ENCODE data around the gene CNIH1.

The CNIH1 gene

DNA sequence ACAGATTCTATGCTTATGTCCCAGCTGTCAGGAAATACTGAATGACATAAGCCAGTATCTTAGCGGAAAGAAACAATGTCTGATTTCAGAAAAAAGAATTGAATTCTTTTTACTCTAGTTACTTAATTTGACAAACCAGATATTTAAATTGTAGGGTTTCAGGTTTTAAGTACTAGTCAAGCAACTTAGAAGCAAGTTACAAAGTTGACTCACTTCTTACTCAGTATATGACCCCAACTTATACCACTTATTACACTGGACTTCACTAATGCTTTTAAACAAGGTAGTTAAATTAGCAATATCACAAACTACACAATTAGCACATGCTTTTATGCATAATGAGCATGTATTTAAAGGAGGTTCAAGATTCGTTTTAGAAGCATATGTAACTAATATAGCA lies 40.5 kb upstream of the CNIH1 start:
- Histone ChIP-seq H3K27ac (ENCODE audit: low read depth, low read length) (no peak overlapping the region), H3K36me3 (ENCODE audit: insufficient read depth, low read length) (peaks cover 69% of the 10 kb centered on the region), H3K27me3 (ENCODE audit: insufficient read depth, low read length) (no peaks in the 10 kb centered on the region), H3K4me1 (ENCODE audit: insufficient read depth, low read length) (peaks cover 5% of the 10 kb centered on the region), H3K9me3 (ENCODE audit: insufficient read depth, low read depth, low read length) (no peaks in the 10 kb centered on the region), H3K9ac (ENCODE audit: low read depth, low read length) (no peak overlapping the region), H3K4me3 (ENCODE audit: low read length) (no peak overlapping the region)
- 100% methylated on average over 1 of the region's 2 CpGs for WGBS

- H3K9ac ChIP-seq (ENCODE audit: low read depth, low read length), result no peak overlapping the region
- 93% methylated on average over 2 of the region's 4 CpGs for WGBS
- no peaks in the 10 kb centered on the region; the same call in 1 of the 2 replicates for H3K4me1 ChIP-seq (ENCODE audit: insufficient read depth, low read length)
- H3K36me3 ChIP-seq (ENCODE audit: insufficient read depth, low read length), result peaks cover 75% of the 10 kb centered on the region
- no peaks in the 10 kb centered on the region for H3K9me3 ChIP-seq (ENCODE audit: insufficient read depth, low read depth, low read length)
- no peaks in the 10 kb centered on the region for H3K27me3 ChIP-seq (ENCODE audit: insufficient read depth, low read length)
- H3K4me3 ChIP-seq (ENCODE audit: low read length), result no peak overlapping the region
- H3K27ac ChIP-seq (ENCODE audit: low read depth, low read length), result no peak overlapping the region
Measured at GRCh38 chr14:54480830-54481562, 39.8 kb upstream of the CNIH1 start.

DNA sequence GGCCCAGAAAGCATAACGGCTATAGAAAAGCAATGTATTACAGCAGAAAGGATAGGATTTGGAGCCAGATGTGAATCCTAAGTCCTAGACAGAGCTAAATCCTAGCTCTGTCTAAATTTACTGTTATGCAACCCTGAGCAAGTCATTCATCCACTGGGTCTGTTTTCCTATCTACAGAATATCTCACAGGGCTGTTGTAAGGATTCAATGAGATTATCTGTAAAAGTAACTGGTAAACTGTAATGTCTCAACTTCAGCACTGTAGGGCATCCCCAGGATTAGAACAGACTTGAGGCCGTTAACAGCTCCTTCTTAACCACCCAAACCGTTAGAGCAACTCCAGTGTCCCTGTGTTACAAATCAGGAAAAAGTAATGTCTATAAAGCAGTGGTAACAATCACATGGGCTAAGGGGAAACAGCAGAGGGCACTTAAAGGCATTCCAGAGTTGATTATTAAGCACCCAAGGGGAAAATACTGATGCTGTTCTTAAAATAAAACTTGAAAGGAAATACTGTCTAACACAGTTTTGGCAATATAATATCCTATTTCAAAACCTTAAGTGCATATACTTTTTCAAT lies 37.6 kb upstream of the CNIH1 start:
- Histone ChIP-seq H3K4me3 (ENCODE audit: low read length) (no peak overlapping the region), H3K36me3 (ENCODE audit: insufficient read depth, low read length) (peaks cover 86% of the 10 kb centered on the region), H3K27ac (ENCODE audit: low read depth, low read length) (no peak overlapping the region), H3K27me3 (ENCODE audit: insufficient read depth, low read length) (no peaks in the 10 kb centered on the region), H3K9ac (ENCODE audit: low read depth, low read length) (no peak overlapping the region), H3K9me3 (ENCODE audit: insufficient read depth, low read depth, low read length) (no peaks in the 10 kb centered on the region), H3K4me1 (ENCODE audit: insufficient read depth, low read length) (no peaks in the 10 kb centered on the region)
- WGBS, result 91% methylated on average over 3 of the region's 3 CpGs

- Histone ChIP-seq H3K4me1 (ENCODE audit: insufficient read depth, low read length) (peaks cover 12% of the 10 kb centered on the region; the same call in 1 of the 2 replicates), H3K9ac (ENCODE audit: low read depth, low read length) (no peak overlapping the region; the same call in 1 of the 2 replicates), H3K27ac (ENCODE audit: low read depth, low read length) (no peak overlapping the region), H3K36me3 (ENCODE audit: insufficient read depth, low read length) (peaks cover 60% of the 10 kb centered on the region), H3K27me3 (ENCODE audit: insufficient read depth, low read length) (no peaks in the 10 kb centered on the region), H3K4me3 (ENCODE audit: low read length) (no peak overlapping the region), H3K9me3 (ENCODE audit: insufficient read depth, low read depth, low read length) (no peaks in the 10 kb centered on the region)
- 95% methylated on average over 4 of the region's 4 CpGs for WGBS
Measured at GRCh38 chr14:54475911-54476310, 34.7 kb upstream of the CNIH1 start.

GRCh38 chr14:54475187-54475899 lies 34.2 kb upstream of the CNIH1 start:
- Histone ChIP-seq H3K9me3 (ENCODE audit: insufficient read depth, low read depth, low read length) (no peaks in the 10 kb centered on the region), H3K36me3 (ENCODE audit: insufficient read depth, low read length) (peaks cover 54% of the 10 kb centered on the region), H3K4me1 (ENCODE audit: insufficient read depth, low read length) (peaks cover 12% of the 10 kb centered on the region; the same call in 1 of the 2 replicates), H3K27me3 (ENCODE audit: insufficient read depth, low read length) (no peaks in the 10 kb centered on the region), H3K4me3 (ENCODE audit: low read length) (no peak overlapping the region), H3K27ac (ENCODE audit: low read depth, low read length) (no peak overlapping the region), H3K9ac (ENCODE audit: low read depth, low read length) (no peak overlapping the region; the same call in 1 of the 2 replicates)
- 93% methylated on average over 4 of the region's 4 CpGs for WGBS

DNA sequence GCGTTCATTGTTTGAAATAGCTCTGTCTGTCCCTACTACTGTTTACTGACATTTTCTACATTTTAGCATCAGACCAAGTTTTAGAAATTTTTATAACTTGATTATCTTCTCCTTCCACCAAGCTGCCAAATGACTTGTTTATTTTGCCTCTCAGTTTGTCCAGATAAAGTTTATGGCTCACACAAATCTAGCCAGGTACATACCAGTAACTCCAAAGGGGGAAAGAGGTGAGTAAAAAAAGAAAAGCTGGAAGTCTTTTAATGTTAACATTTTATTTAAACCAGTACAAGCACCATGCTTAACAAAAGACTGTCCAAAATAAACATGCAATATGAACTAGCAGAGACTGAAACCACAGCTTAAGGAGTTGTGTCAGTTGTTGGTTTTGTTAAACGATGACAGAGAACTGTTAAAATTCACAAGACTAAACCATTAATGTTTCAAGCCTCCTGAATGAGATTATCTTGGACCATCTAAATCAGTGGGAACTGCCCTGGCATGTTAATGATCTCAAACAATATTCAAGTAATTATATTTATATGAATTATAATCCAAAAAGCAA lies 33.1 kb upstream of the CNIH1 start:
- H3K4me3 ChIP-seq (ENCODE audit: low read length), result no peak overlapping the region
- H3K27ac ChIP-seq (ENCODE audit: low read depth, low read length), result no peak overlapping the region
- H3K36me3 ChIP-seq (ENCODE audit: insufficient read depth, low read length), result peaks cover 44% of the 10 kb centered on the region
- no peaks in the 10 kb centered on the region for H3K9me3 ChIP-seq (ENCODE audit: insufficient read depth, low read depth, low read length)
- H3K4me1 ChIP-seq (ENCODE audit: insufficient read depth, low read length), result peaks cover 12% of the 10 kb centered on the region; the same call in 1 of the 2 replicates
- no peaks in the 10 kb centered on the region for H3K27me3 ChIP-seq (ENCODE audit: insufficient read depth, low read length)
- WGBS, result 96% methylated on average over 2 of the region's 2 CpGs
- no peak overlapping the region for H3K9ac ChIP-seq (ENCODE audit: low read depth, low read length)

GRCh38 chr14:54472315-54472714 lies 31.1 kb upstream of the CNIH1 start:
- Histone ChIP-seq H3K27me3 (ENCODE audit: insufficient read depth, low read length) (no peaks in the 10 kb centered on the region), H3K9me3 (ENCODE audit: insufficient read depth, low read depth, low read length) (peaks cover 10% of the 10 kb centered on the region), H3K4me3 (ENCODE audit: low read length) (no peak overlapping the region), H3K9ac (ENCODE audit: low read depth, low read length) (no peak overlapping the region), H3K36me3 (ENCODE audit: insufficient read depth, low read length) (peaks cover 26% of the 10 kb centered on the region), H3K4me1 (ENCODE audit: insufficient read depth, low read length) (peaks cover 12% of the 10 kb centered on the region; the same call in 1 of the 2 replicates), H3K27ac (ENCODE audit: low read depth, low read length) (no peak overlapping the region)
- WGBS, result 71% methylated on average over 4 of the region's 4 CpGs

- Histone ChIP-seq H3K36me3 (ENCODE audit: insufficient read depth, low read length) (peaks cover 19% of the 10 kb centered on the region), H3K27me3 (ENCODE audit: insufficient read depth, low read length) (no peaks in the 10 kb centered on the region), H3K27ac (ENCODE audit: low read depth, low read length) (no peak overlapping the region), H3K4me1 (ENCODE audit: insufficient read depth, low read length) (peaks cover 12% of the 10 kb centered on the region; the same call in 1 of the 2 replicates), H3K4me3 (ENCODE audit: low read length) (no peak overlapping the region), H3K9me3 (ENCODE audit: insufficient read depth, low read depth, low read length) (peaks cover 15% of the 10 kb centered on the region), H3K9ac (ENCODE audit: low read depth, low read length) (no peak overlapping the region)
- WGBS, result 92% methylated on average over 4 of the region's 4 CpGs
Measured at GRCh38 chr14:54471641-54472040, 30.5 kb upstream of the CNIH1 start.

DNA sequence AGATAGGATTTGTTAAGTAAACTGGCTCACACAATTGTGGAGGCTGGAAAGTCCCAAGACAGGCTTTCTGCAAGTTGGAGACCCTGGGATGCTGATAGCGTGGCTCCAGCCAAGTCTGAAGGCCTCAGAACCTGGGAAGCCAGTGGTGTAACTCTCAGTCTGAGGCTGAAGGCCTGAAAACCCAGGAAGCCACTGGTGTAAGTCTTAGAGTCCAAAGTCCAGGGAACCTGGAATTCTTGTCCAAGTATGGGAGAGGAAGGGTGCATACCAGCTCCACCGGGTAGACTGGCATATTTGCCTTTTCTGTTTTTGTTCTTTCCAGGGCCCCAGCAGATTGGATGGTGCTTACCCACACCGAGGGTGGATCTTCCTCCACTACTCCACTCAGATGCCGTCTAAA lies 29.5 kb upstream of the CNIH1 start:
- Histone ChIP-seq H3K4me1 (ENCODE audit: insufficient read depth, low read length) (peaks cover 12% of the 10 kb centered on the region; the same call in 1 of the 2 replicates), H3K9ac (ENCODE audit: low read depth, low read length) (no peak overlapping the region), H3K36me3 (ENCODE audit: insufficient read depth, low read length) (peaks cover 10% of the 10 kb centered on the region; the same call in 1 of the 2 replicates), H3K27ac (ENCODE audit: low read depth, low read length) (no peak overlapping the region), H3K27me3 (ENCODE audit: insufficient read depth, low read length) (no peaks in the 10 kb centered on the region), H3K4me3 (ENCODE audit: low read length) (no peak overlapping the region), H3K9me3 (ENCODE audit: insufficient read depth, low read depth, low read length) (peaks cover 19% of the 10 kb centered on the region)
- WGBS, result 97% methylated on average over 3 of the region's 4 CpGs

GRCh38 chr14:54467280-54467679 lies 26.1 kb upstream of the CNIH1 start:
- Histone ChIP-seq H3K9me3 (ENCODE audit: insufficient read depth, low read depth, low read length) (peaks cover 19% of the 10 kb centered on the region), H3K9ac (ENCODE audit: low read depth, low read length) (no peak overlapping the region), H3K27ac (ENCODE audit: low read depth, low read length) (no peak overlapping the region), H3K27me3 (ENCODE audit: insufficient read depth, low read length) (no peaks in the 10 kb centered on the region), H3K36me3 (ENCODE audit: insufficient read depth, low read length) (0 out of 2 replicates have a peak, but pooled peaks cover 2% of the 10 kb centered on the region), H3K4me1 (ENCODE audit: insufficient read depth, low read length) (peaks cover 3% of the 10 kb centered on the region; the same call in 1 of the 2 replicates), H3K4me3 (ENCODE audit: low read length) (no peak overlapping the region)

DNA sequence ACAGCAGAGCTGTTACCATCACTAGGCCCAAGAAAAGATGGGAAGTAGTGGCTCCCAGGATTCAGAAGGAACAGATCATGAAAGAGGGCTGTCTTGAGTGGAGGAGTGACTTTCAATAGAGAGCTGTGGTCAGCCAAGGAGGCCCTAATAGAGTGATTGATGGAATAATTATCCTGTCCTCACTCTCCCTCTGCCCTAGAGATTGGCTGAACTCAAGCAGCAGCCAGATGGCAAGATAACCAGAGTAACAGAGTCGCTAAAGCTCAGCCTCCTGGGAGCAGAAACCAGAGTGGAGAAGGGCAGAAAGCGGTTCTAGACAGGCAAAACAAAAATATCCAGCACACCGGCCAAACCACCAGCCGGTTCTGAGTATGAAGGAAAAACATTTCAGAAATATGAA lies 24.5 kb upstream of the CNIH1 start:
- Histone ChIP-seq H3K4me3 (ENCODE audit: low read length) (no peak overlapping the region), H3K27me3 (ENCODE audit: insufficient read depth, low read length) (no peaks in the 10 kb centered on the region), H3K27ac (ENCODE audit: low read depth, low read length) (no peak overlapping the region), H3K4me1 (ENCODE audit: insufficient read depth, low read length) (no peaks in the 10 kb centered on the region), H3K36me3 (ENCODE audit: insufficient read depth, low read length) (0 out of 2 replicates have a peak, but pooled peaks cover 2% of the 10 kb centered on the region), H3K9ac (ENCODE audit: low read depth, low read length) (no peak overlapping the region), H3K9me3 (ENCODE audit: insufficient read depth, low read depth, low read length) (peaks cover 19% of the 10 kb centered on the region)
- 87% methylated on average over 4 of the region's 4 CpGs for WGBS
